SK-N-SH (cell line): Measurements from ENCODE around the gene FAM20A. TPM values are rescaled to one million over a fixed set of nuclear protein-coding genes. Genes with fewer than 3 reads are reported as not detected.

ENCODE experiments used
- CTCF ChIA-PET: fragments of 300-600, 350-600 bp; formaldehyde crosslinking; extraction: SDS; loops from one replicate; lab custom pipeline; 2021; lab: Yijun Ruan, JAX
- POLR2A ChIA-PET: fragments of 350-600 bp; sonication (Branson Sonifier 250); formaldehyde crosslinking; extraction: SDS; loops from one replicate; lab custom pipeline; 2020; ENCODE audit warnings: antibody characterized with exemption, inconsistent platforms; lab: Yijun Ruan, JAX
- DNase-seq: peaks from one replicate; pipeline ENCODE4 v3.0.0; 2012
- H2AFZ ChIP-seq: fragments of 200-600 bp; sonication (generic); 2 replicates; pipeline ENCODE4 v1.8.1; 2016; ENCODE audit warnings: antibody characterized with exemption, mild to moderate bottlenecking, low read depth
- H3F3A ChIP-seq: fragments of 200-600 bp; sonication (generic); replicated peaks from 2 replicates; pipeline ENCODE3; 2016; ENCODE audit warnings: antibody characterized with exemption, mild to moderate bottlenecking; ENCODE audit not compliant: insufficient read depth
- H3K27ac ChIP-seq, 2 experiments: fragments of 200-500 bp in 1 of 2; fragments of 200-600 bp in 1 of 2; sonication (Bioruptor generic) in 1 of 2; sonication (generic), shearing (Covaris generic) in 1 of 2; 2 replicates each; pipeline versions ENCODE4 v1.5.1 to v1.6.1; 2014 to 2016; ENCODE audit warnings: low read depth in 2 of 2, inconsistent platforms in 1 of 2, low read length in 1 of 2, mild to moderate bottlenecking in 1 of 2, mixed read lengths in 1 of 2
- H3K27me3 ChIP-seq: fragments of 200-600 bp; sonication (generic), shearing (Covaris generic); 2 replicates; pipeline ENCODE4 v1.6.1; 2016; ENCODE audit warnings: mixed run types; ENCODE audit not compliant: insufficient read depth
- H3K36me3 ChIP-seq, 2 experiments: fragments of 200-500 bp in 1 of 2; fragments of 200-600 bp in 1 of 2; sonication (Bioruptor generic) in 1 of 2; sonication (generic) in 1 of 2; replicated peaks in 1 of 2; 2 replicates each; pipeline versions ENCODE3 to v1.5.1; 2014 to 2016; ENCODE audit warnings: low read length in 1 of 2, mild to moderate bottlenecking in 1 of 2; ENCODE audit not compliant: insufficient read depth in 2 of 2, control insufficient read depth in 1 of 2
- H3K4me1 ChIP-seq, 2 experiments: fragments of 200-500 bp in 1 of 2; fragments of 200-600 bp in 1 of 2; sonication (Bioruptor generic) in 1 of 2; sonication (generic), shearing (Covaris generic) in 1 of 2; 2 replicates each; pipeline versions ENCODE4 v1.5.1 to v1.6.1; 2014 to 2016; ENCODE audit warnings: low read depth in 1 of 2, low read length in 1 of 2, mixed run types in 1 of 2; ENCODE audit not compliant: insufficient read depth in 2 of 2, control insufficient read depth in 1 of 2
- H3K4me2 ChIP-seq: fragments of 200-600 bp; sonication (generic), shearing (Covaris generic); 2 replicates; pipeline ENCODE4 v1.6.1; 2017; ENCODE audit warnings: mixed run types
- H3K4me3 ChIP-seq, 2 experiments: fragments of 200-500 bp in 1 of 2; fragments of 200-600 bp in 1 of 2; sonication (Bioruptor generic) in 1 of 2; sonication (generic), shearing (Covaris generic) in 1 of 2; 2 replicates each; pipeline versions ENCODE4 v1.5.1 to v1.8.1; 2014 to 2016; ENCODE audit warnings: low read depth in 2 of 2, inconsistent platforms in 1 of 2, low read length in 1 of 2, mild to moderate bottlenecking in 1 of 2, mixed read lengths in 1 of 2, moderate library complexity in 1 of 2
- H3K79me2 ChIP-seq: fragments of 200-600 bp; sonication (generic); 2 replicates; pipeline ENCODE4 v1.8.1; 2017; ENCODE audit warnings: mild to moderate bottlenecking; ENCODE audit not compliant: insufficient read depth
- H3K9ac ChIP-seq: fragments of 200-600 bp; sonication (generic); 2 replicates; pipeline ENCODE4 v1.6.1; 2017; ENCODE audit warnings: mixed run types
- H3K9me2 ChIP-seq: fragments of 200-600 bp; sonication (generic); 2 replicates; pipeline ENCODE4 v1.6.1; 2017; ENCODE audit warnings: mixed run types
- H3K9me3 ChIP-seq: fragments of 200-600 bp; sonication (generic); 2 replicates; pipeline ENCODE4 v1.6.1; 2017; ENCODE audit warnings: mixed run types, mild to moderate bottlenecking, moderate library complexity
- H4K20me1 ChIP-seq: fragments of 200-600 bp; sonication (generic); 2 replicates; pipeline ENCODE4 v1.6.1; 2017; ENCODE audit warnings: mild to moderate bottlenecking, mixed run types; ENCODE audit not compliant: insufficient read depth
- CHD2 ChIP-seq: fragments of 150-350 bp; IDR thresholded peaks from 2 replicates; pipeline ENCODE4 v1.6.1; 2018; ENCODE audit warnings: low read length; ENCODE audit not compliant: partially characterized antibody
- ELF1 ChIP-seq: IDR thresholded peaks from 2 replicates; pipeline ENCODE4 v1.4.0; 2012
- EP300 ChIP-seq, 2 experiments: IDR thresholded peaks; 2 replicates each; pipeline versions ENCODE4 v1.4.0 to v1.6.1; 2012; ENCODE audit warnings: borderline replicate concordance in 1 of 2, low read depth in 1 of 2, low read length in 1 of 2
- EZH2phosphoT487 ChIP-seq: fragments of 200-600 bp; sonication (generic); IDR thresholded peaks from 2 replicates; pipeline ENCODE4 v1.6.1; 2017; ENCODE audit warnings: low read depth, mixed run types, mild to moderate bottlenecking, antibody characterized with exemption, moderate library complexity, borderline replicate concordance
- FOSL2 ChIP-seq: IDR thresholded peaks from 2 replicates; pipeline ENCODE4 v1.4.0; 2012; ENCODE audit warnings: low read depth, mild to moderate bottlenecking, moderate library complexity, borderline replicate concordance
- FOXJ3 ChIP-seq: sonication (generic); formaldehyde crosslinking; IDR thresholded peaks from 2 replicates; pipeline ENCODE4 v1.5.1; 2020; ENCODE audit warnings: mild to moderate bottlenecking, missing genetic modification reagents
- FOXM1 ChIP-seq: IDR thresholded peaks from 2 replicates; pipeline ENCODE4 v1.4.0; 2012; ENCODE audit warnings: low read depth, mild to moderate bottlenecking
- GATA2 ChIP-seq: sonication (generic); formaldehyde crosslinking; IDR thresholded peaks from 2 replicates; pipeline ENCODE4 v1.5.0; 2020; ENCODE audit warnings: mild to moderate bottlenecking, missing genetic modification reagents
- IRF3 ChIP-seq: fragments of 150-350 bp; IDR thresholded peaks from 2 replicates; pipeline ENCODE4 v1.6.1; 2016; ENCODE audit warnings: mild to moderate bottlenecking, low read depth, low read length
- JUND ChIP-seq: IDR thresholded peaks from 2 replicates; pipeline ENCODE4 v1.4.0; 2012
- MEF2A ChIP-seq: IDR thresholded peaks from 2 replicates; pipeline ENCODE4 v1.4.0; 2012; ENCODE audit warnings: low read depth, borderline replicate concordance
- NFIC ChIP-seq: IDR thresholded peaks from 2 replicates; pipeline ENCODE4 v1.4.0; 2012; ENCODE audit warnings: borderline replicate concordance
- POLR2AphosphoS5 ChIP-seq: IDR thresholded peaks from 2 replicates; pipeline ENCODE4 v1.6.1; 2012; ENCODE audit warnings: low read depth, low read length
- RAD21 ChIP-seq: IDR thresholded peaks from 2 replicates; pipeline ENCODE4 v1.6.1; 2012; ENCODE audit warnings: mild to moderate bottlenecking, low read length
- RCOR1 ChIP-seq: fragments of 150-350 bp; IDR thresholded peaks from 2 replicates; pipeline ENCODE4 v1.6.1; 2017; ENCODE audit warnings: antibody characterized with exemption, low read length
- RFX5 ChIP-seq: IDR thresholded peaks from 2 replicates; pipeline ENCODE4 v1.6.1; 2012; ENCODE audit warnings: mild to moderate bottlenecking, improper control_type of control experiment, low read length
- RXRA ChIP-seq: IDR thresholded peaks from 2 replicates; pipeline ENCODE4 v1.4.0; 2012; ENCODE audit warnings: low read depth, mild to moderate bottlenecking, borderline replicate concordance
- TEAD4 ChIP-seq: IDR thresholded peaks from 2 replicates; pipeline ENCODE4 v1.4.0; 2012; ENCODE audit warnings: mild to moderate bottlenecking, borderline replicate concordance; ENCODE audit not compliant: insufficient read depth
- USF1 ChIP-seq: IDR thresholded peaks from 2 replicates; pipeline ENCODE4 v1.4.0; 2012; ENCODE audit warnings: low read depth, borderline replicate concordance
- USF2 ChIP-seq: fragments of 150-350 bp; IDR thresholded peaks from 2 replicates; pipeline ENCODE4 v1.6.1; 2017; ENCODE audit warnings: antibody characterized with exemption, low read length, low read depth, borderline replicate concordance
- WGBS: methylation state at CpG from one replicate; pipeline ENCODE4 v1.1.6; 2017; ENCODE audit warnings: low lambda C conversion rate; 5-methylcytosine and 5-hydroxymethylcytosine counted together
- polyA plus RNA-seq, 3 experiments: library from polyadenylated mRNA; depleted of rRNA; stranded (reverse); fragments of >200 nt; gene quantifications; 2 replicates each; pipeline ENCODE4 v1.2.3, GENCODE V29; 2012
- TF ChIP-seq, protein P1 (sequence below): IDR thresholded peaks from 2 replicates; pipeline ENCODE4; 2012

FAM20A gene
- polyA plus RNA-seq, 1 of the 3 experiments (the other 2 are of a cell fraction), result not detected

- POLR2A ChIA-PET, result no interaction called here
- Histone ChIP-seq H3K4me1 (peaks cover 0 to 5% of the 10 kb centered on the region in 2 experiments; a peak in 1 of 4 replicates), H3K27me3 (no peaks in the 10 kb centered on the region; the same call in 1 of the 2 replicates), H3K4me2 (no peak overlapping the region), H4K20me1 (no peaks in the 10 kb centered on the region), H3K36me3 (no peaks in the 10 kb centered on the region), H3K4me3 (no peak overlapping the region), H3K27ac (no peak overlapping the region), H3K9ac (no peak overlapping the region)
- CTCF ChIA-PET, result interaction anchor here (1.2 kb wide), 1 partner anchor 22 kb away, joined by 5 read pairs; no protein-coding TSS in a partner anchor
- no peak for DNase-seq
- no peak for TF ChIP-seq IRF3
- no peak for TF ChIP-seq CHD2
- TF ChIP-seq FOXJ3 (CRISPR knock-in tag), result no peak
- no peak for TF ChIP-seq USF1
- TF ChIP-seq TEAD4, result no peak
- TF ChIP-seq RFX5, result no peak
- no peak for TF ChIP-seq FOXM1
- no peak for TF ChIP-seq RAD21
- TF ChIP-seq RCOR1, result no peak
- TF ChIP-seq USF2, result no peak
- no peak for TF ChIP-seq MEF2A
- no peak for TF ChIP-seq FOSL2
- TF ChIP-seq, all 33 proteins: peak for 0
- H3K79me2 ChIP-seq, result no peaks in the 10 kb centered on the region
- H3K9me2 ChIP-seq, result no peaks in the 10 kb centered on the region
- H2AFZ ChIP-seq, result no peak overlapping the region
- no peaks in the 10 kb centered on the region for H3F3A ChIP-seq
- 5% methylated on average over 2 of the region's 2 CpGs for WGBS
- no peaks in the 10 kb centered on the region for H3K9me3 ChIP-seq
Observed at GRCh38 chr17:68592009-68592408, 9.2 kb downstream of the FAM20A start.

GRCh38 chr17:68591583-68591982 lies 9.6 kb downstream of the FAM20A start:
- H2AFZ ChIP-seq, result no peak overlapping the region
- 45% methylated on average over 12 of the region's 12 CpGs for WGBS
- H3K9me2 ChIP-seq, result no peaks in the 10 kb centered on the region
- H3K4me3 ChIP-seq, result no peak overlapping the region
- H3F3A ChIP-seq, result no peaks in the 10 kb centered on the region
- H3K9ac ChIP-seq, result no peak overlapping the region
- no peak overlapping the region for H3K27ac ChIP-seq
- no peak for TF ChIP-seq EZH2phosphoT487
- no peak for TF ChIP-seq FOXM1
- TF ChIP-seq JUND, result no peak
- TF ChIP-seq POLR2AphosphoS5, result no peak
- no peak for TF ChIP-seq FOSL2
- TF ChIP-seq ELF1, result no peak
- TF ChIP-seq GATA2 (CRISPR knock-in tag), result no peak
- TF ChIP-seq, protein P1, sequence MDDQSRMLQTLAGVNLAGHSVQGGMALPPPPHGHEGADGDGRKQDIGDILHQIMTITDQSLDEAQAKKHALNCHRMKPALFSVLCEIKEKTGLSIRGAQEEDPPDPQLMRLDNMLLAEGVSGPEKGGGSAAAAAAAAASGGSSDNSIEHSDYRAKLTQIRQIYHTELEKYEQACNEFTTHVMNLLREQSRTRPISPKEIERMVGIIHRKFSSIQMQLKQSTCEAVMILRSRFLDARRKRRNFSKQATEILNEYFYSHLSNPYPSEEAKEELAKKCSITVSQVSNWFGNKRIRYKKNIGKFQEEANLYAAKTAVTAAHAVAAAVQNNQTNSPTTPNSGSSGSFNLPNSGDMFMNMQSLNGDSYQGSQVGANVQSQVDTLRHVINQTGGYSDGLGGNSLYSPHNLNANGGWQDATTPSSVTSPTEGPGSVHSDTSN, result no peak
- no peak for TF ChIP-seq NFIC
- TF ChIP-seq RXRA, result no peak
- no peak for TF ChIP-seq CHD2
- TF ChIP-seq EP300 (IDR thresholded peaks at IDR 0.05; ENCODE audit: borderline replicate concordance in 1 of 2, low read depth in 1 of 2, low read length in 1 of 2), result no peak
- TF ChIP-seq IRF3, result no peak
- H3K36me3 ChIP-seq, result no peaks in the 10 kb centered on the region
- no peaks in the 10 kb centered on the region for H4K20me1 ChIP-seq
- H3K4me1 ChIP-seq, result peaks cover 0 to 5% of the 10 kb centered on the region in 2 experiments; a peak in 1 of 4 replicates
- POLR2A ChIA-PET, result no interaction called here
- no peaks in the 10 kb centered on the region; the same call in 1 of the 2 replicates for H3K27me3 ChIP-seq
- no peaks in the 10 kb centered on the region for H3K79me2 ChIP-seq
- no peak for DNase-seq
- CTCF ChIA-PET, result interaction anchor here (1.2 kb wide), 1 partner anchor 22 kb away, joined by 5 read pairs; no protein-coding TSS in a partner anchor
- no peaks in the 10 kb centered on the region for H3K9me3 ChIP-seq
- H3K4me2 ChIP-seq, result no peak overlapping the region
